ENCODE measurements around the gene STAT3.
A peak's percentile ranks its signal among the peaks of the same experiment; 100 is the strongest.
"Not testable (repeated sequence)": the region's sequence is repeated elsewhere in the genome, so short reads cannot be mapped to it uniquely, and the experiment has no call there.

The STAT3 gene

GRCh38 chr17:42274812-42275526, 113.3 kb downstream of the STAT3 start:
- DNase-seq, result no peak

- no peak for DNase-seq
Observed at GRCh38 chr17:42274253-42274542, 114.0 kb downstream of the STAT3 start.

- DNase-seq, result no peak
Observed at GRCh38 chr17:42273474-42274252, 114.6 kb downstream of the STAT3 start.

GRCh38 chr17:42272162-42272907, 115.9 kb downstream of the STAT3 start:
- no peak for DNase-seq

GRCh38 chr17:42271779-42272035, 116.5 kb downstream of the STAT3 start:
- no peak for DNase-seq

- no peak for DNase-seq
Observed at GRCh38 chr17:42271006-42271778, 117.0 kb downstream of the STAT3 start.

GRCh38 chr17:42270596-42270995, 117.6 kb downstream of the STAT3 start:
- DNase-seq, result no peak

- DNase-seq, result no peak
Observed at GRCh38 chr17:42270170-42270535, 118.1 kb downstream of the STAT3 start.

- no peak for DNase-seq
Observed at GRCh38 chr17:42268236-42268635, 120.0 kb downstream of the STAT3 start.

GRCh38 chr17:42266918-42267766, 121.1 kb downstream of the STAT3 start:
- peak; percentile 70 for DNase-seq

- DNase-seq, result no peak
Observed at GRCh38 chr17:42266462-42266861, 121.8 kb downstream of the STAT3 start.

GRCh38 chr17:42264366-42264765, 123.9 kb downstream of the STAT3 start:
- DNase-seq, result not testable (repeated sequence)

Measured in CD4-positive, alpha-beta T cell treated with Interleukin-15 for 1 hour (primary cell).